ENCODE results near the gene ENOX2. TPM values are rescaled to one million over a fixed set of nuclear protein-coding genes. Genes with fewer than 3 reads are reported as not detected.

The ENOX2 gene
- polyA plus RNA-seq, 1 donor from 2014 or later, result 48.7 TPM

GRCh38 chrX:130578906-130579305, 324.1 kb downstream of the ENOX2 start:
- Histone ChIP-seq H3K4me2 (ENCODE audit: low read length) (no peak overlapping the region), H4K20me1 (ENCODE audit: insufficient read depth) (no peaks in the 10 kb centered on the region), H3K36me3 (ENCODE audit: insufficient read depth, low read length) (no peaks in the 10 kb centered on the region), H3K9me3 (ENCODE audit: low read length) (no peaks in the 10 kb centered on the region), H3K27me3 (ENCODE audit: insufficient read depth, low read depth, low read length) (no peaks in the 10 kb centered on the region), H3K79me2 (replicated peaks; ENCODE audit: insufficient read depth, low read length) (no peaks in the 10 kb centered on the region), H3K9ac (ENCODE audit: low read length) (no peak overlapping the region), H3F3A (ENCODE audit: insufficient read depth, low read length, poor library complexity, severe bottlenecking) (no peaks in the 10 kb centered on the region), H3K4me3 (ENCODE audit: low read length) (no peak overlapping the region), H3K27ac (ENCODE audit: low read length) (no peak overlapping the region), H3K9me2 (ENCODE audit: insufficient read depth, low read length) (no peaks in the 10 kb centered on the region), H2AFZ (ENCODE audit: low read depth, low read length) (no peak overlapping the region)
- TF ChIP-seq SMC3 (conservative IDR thresholded peaks at IDR 0.05; ENCODE audit: poor library complexity) (no peak), REST (IDR thresholded peaks at IDR 0.05; ENCODE audit: borderline replicate concordance) (no peak), POLR2AphosphoS5 (IDR thresholded peaks at IDR 0.05) (no peak), EP300 (conservative IDR thresholded peaks at IDR 0.05; ENCODE audit: poor library complexity, severe bottlenecking) (no peak), MXI1 (conservative IDR thresholded peaks at IDR 0.05; ENCODE audit: poor library complexity, severe bottlenecking) (no peak), TAF1 (IDR thresholded peaks at IDR 0.05; ENCODE audit: low read depth) (no peak), RAD21 (conservative IDR thresholded peaks at IDR 0.05) (no peak), EZH2 (IDR thresholded peaks at IDR 0.05; ENCODE audit: borderline replicate concordance, insufficient read depth, low read length, poor library complexity, severe bottlenecking) (no peak), CTCF (IDR thresholded peaks at IDR 0.05; ENCODE audit: poor library complexity, severe bottlenecking) (no peak)

- Histone ChIP-seq H3K9ac (ENCODE audit: low read length) (no peak overlapping the region), H3K9me3 (ENCODE audit: low read length) (no peaks in the 10 kb centered on the region), H3K4me2 (ENCODE audit: low read length) (no peak overlapping the region), H4K20me1 (ENCODE audit: insufficient read depth) (no peaks in the 10 kb centered on the region), H3K9me2 (ENCODE audit: insufficient read depth, low read length) (no peaks in the 10 kb centered on the region), H3K79me2 (replicated peaks; ENCODE audit: insufficient read depth, low read length) (no peaks in the 10 kb centered on the region), H2AFZ (ENCODE audit: low read depth, low read length) (no peak overlapping the region), H3F3A (ENCODE audit: insufficient read depth, low read length, poor library complexity, severe bottlenecking) (no peaks in the 10 kb centered on the region), H3K27me3 (ENCODE audit: insufficient read depth, low read depth, low read length) (no peaks in the 10 kb centered on the region), H3K27ac (ENCODE audit: low read length) (no peak overlapping the region), H3K36me3 (ENCODE audit: insufficient read depth, low read length) (no peaks in the 10 kb centered on the region), H3K4me3 (ENCODE audit: low read length) (no peak overlapping the region)
- TF ChIP-seq POLR2AphosphoS5 (IDR thresholded peaks at IDR 0.05) (no peak), CTCF (IDR thresholded peaks at IDR 0.05; ENCODE audit: poor library complexity, severe bottlenecking) (no peak), MXI1 (conservative IDR thresholded peaks at IDR 0.05; ENCODE audit: poor library complexity, severe bottlenecking) (no peak), EP300 (conservative IDR thresholded peaks at IDR 0.05; ENCODE audit: poor library complexity, severe bottlenecking) (no peak), REST (IDR thresholded peaks at IDR 0.05; ENCODE audit: borderline replicate concordance) (no peak), EZH2 (IDR thresholded peaks at IDR 0.05; ENCODE audit: borderline replicate concordance, insufficient read depth, low read length, poor library complexity, severe bottlenecking) (no peak), RAD21 (conservative IDR thresholded peaks at IDR 0.05) (no peak), TAF1 (IDR thresholded peaks at IDR 0.05; ENCODE audit: low read depth) (no peak), SMC3 (conservative IDR thresholded peaks at IDR 0.05; ENCODE audit: poor library complexity) (no peak)
Observed at GRCh38 chrX:130577431-130577830, 325.6 kb downstream of the ENOX2 start.

Measured in neural cell (in vitro differentiated cells).